PC-9 (cell line): Measurements from ENCODE around the gene IFNA4.

Experiments used
- EZH2 ChIP-seq: fragments of 200-600 bp; sonication (generic); IDR thresholded peaks from 2 replicates; pipeline ENCODE4 v1.8.0; 2017; ENCODE audit warnings: antibody characterized with exemption, low read depth
- TF ChIP-seq, protein P1 (sequence below): fragments of 200-600 bp; sonication (generic); conservative IDR thresholded peaks from 2 replicates; pipeline ENCODE4 v1.6.1; 2017; ENCODE audit warnings: mixed run types, antibody characterized with exemption, mild to moderate bottlenecking, moderate library complexity

DNA sequence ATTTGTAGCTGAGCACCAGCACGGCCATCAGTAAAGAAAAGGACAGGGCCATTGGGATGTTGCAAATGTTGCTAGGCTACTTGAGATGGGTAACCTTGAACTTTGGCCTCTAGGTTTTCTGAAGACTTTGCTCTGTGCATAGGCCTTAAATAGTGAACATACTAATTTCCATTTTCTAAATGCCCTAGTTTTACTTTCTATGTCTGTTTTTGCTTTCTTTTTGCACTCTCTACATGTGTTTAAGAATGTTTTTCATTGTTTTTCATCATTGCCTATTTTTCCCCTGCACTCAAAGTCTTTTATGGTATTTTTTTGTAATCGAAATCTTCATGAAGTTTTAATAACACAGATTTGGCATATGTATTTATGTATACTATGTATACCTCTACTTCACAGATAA lies 40.7 kb upstream of the IFNA4 start, which contains the start of gene IFNA17:
- TF ChIP-seq, protein P1, sequence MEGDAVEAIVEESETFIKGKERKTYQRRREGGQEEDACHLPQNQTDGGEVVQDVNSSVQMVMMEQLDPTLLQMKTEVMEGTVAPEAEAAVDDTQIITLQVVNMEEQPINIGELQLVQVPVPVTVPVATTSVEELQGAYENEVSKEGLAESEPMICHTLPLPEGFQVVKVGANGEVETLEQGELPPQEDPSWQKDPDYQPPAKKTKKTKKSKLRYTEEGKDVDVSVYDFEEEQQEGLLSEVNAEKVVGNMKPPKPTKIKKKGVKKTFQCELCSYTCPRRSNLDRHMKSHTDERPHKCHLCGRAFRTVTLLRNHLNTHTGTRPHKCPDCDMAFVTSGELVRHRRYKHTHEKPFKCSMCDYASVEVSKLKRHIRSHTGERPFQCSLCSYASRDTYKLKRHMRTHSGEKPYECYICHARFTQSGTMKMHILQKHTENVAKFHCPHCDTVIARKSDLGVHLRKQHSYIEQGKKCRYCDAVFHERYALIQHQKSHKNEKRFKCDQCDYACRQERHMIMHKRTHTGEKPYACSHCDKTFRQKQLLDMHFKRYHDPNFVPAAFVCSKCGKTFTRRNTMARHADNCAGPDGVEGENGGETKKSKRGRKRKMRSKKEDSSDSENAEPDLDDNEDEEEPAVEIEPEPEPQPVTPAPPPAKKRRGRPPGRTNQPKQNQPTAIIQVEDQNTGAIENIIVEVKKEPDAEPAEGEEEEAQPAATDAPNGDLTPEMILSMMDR = no peak
- TF ChIP-seq EZH2 = no peak
